ENCODE measurements around the gene EPHA4.

- TF ChIP-seq CTCF (IDR thresholded peaks at IDR 0.05), result no peak
- TF ChIP-seq EZH2 (IDR thresholded peaks at IDR 0.05; ENCODE audit: borderline replicate concordance, insufficient read depth, low read depth, low read length, poor library complexity, severe bottlenecking), result no peak
These were observed 126.0 kb downstream of the EPHA4 start for GRCh38 chr2:221446140-221446539.
